Psoas muscle (tissue), 8 donors: ENCODE measurements around the gene TMEM140. TPM values are rescaled to one million over a fixed set of nuclear protein-coding genes. Genes with fewer than 3 reads are reported as not detected.

Source experiments
- ATAC-seq, 4 donors: fragments of 200-7000 bp; cut with Tn5 transposase; one replicate each; pipeline ENCODE4 v1.9.1; 2020; ENCODE audit warnings: moderate library complexity in 3 of 4, mild to moderate bottlenecking in 2 of 4
- DNase-seq, 2 donors: peaks; one replicate each; pipeline ENCODE4 v3.0.0-alpha.2; 2020
- H3K27ac ChIP-seq: fragments of 200-600 bp; one replicate; pipeline ENCODE4 v1.8.0; 2022
- H3K27me3 ChIP-seq, 3 donors: fragments of 200-600 bp in 1 of 3; one replicate each; pipeline versions ENCODE4 v1.6.1 to v1.8.0; 2013 to 2022; ENCODE audit warnings: low read length in 2 of 3, mild to moderate bottlenecking in 2 of 3, moderate library complexity in 1 of 3; ENCODE audit not compliant: insufficient read depth in 3 of 3
- H3K36me3 ChIP-seq, 2 donors: fragments of 200-600 bp in 1 of 2; one replicate each; pipeline versions ENCODE4 v1.6.1 to v1.8.0; 2013 to 2022; ENCODE audit warnings: low read depth in 1 of 2, mild to moderate bottlenecking in 1 of 2, moderate library complexity in 1 of 2; ENCODE audit not compliant: insufficient read depth in 1 of 2
- H3K4me1 ChIP-seq: fragments of 200-600 bp; one replicate; pipeline ENCODE4 v1.8.0; 2022
- H3K4me3 ChIP-seq: fragments of 200-600 bp; one replicate; pipeline ENCODE4 v1.8.0; 2022; ENCODE audit warnings: mild to moderate bottlenecking
- H3K9me3 ChIP-seq: fragments of 200-600 bp; one replicate; pipeline ENCODE4 v1.8.0; 2022
- CTCF ChIP-seq: fragments of 200-600 bp; IDR thresholded peaks from one replicate; pipeline ENCODE4 v1.8.0; 2022; ENCODE audit warnings: antibody characterized with exemption
- WGBS, 3 donors: extraction: QIAGEN DNeasy Blood & Tissue Kit; methylation state at CpG; one replicate each; pipeline versions ENCODE4 v1.1.6 to v1.1.7; 2013; 5-methylcytosine and 5-hydroxymethylcytosine counted together
- intact Hi-C, 2 donors: fragments of 100-400 bp; cut with DNase I; formaldehyde crosslinking; loops; one replicate each; pipeline versions ENCODE4 v1.11.0 to v1.14.2; 2022
- polyA plus RNA-seq, 3 donors: library from polyadenylated mRNA; stranded (reverse); fragments of 200-250 nt; gene quantifications; one replicate each; pipeline ENCODE4 v1.2.3, GENCODE V29; 2013
- total RNA-seq, 4 donors: library from RNA; stranded (reverse); fragmentation: NEBNext Ultra II Directional in 2 of 4; extraction: Animal tissue kit (Norgen Biotek cat#: 25700) in 2 of 4; gene quantifications; one replicate each; pipeline versions ENCODE4 v1.2.1 to v1.2.4, GENCODE V29; 2021 to 2023
- donor health status: healthy with polysubstance abuse.
- donor health status: DM: no; HTN: no; CAD: no; lungs with moderate emphysema.
- donor health status: Bipolar disorder and iron deficiency.
- donor health status: healthy.
- donor health status: DM: yes; HTN: yes; CAD: no.
- donor health status: DM: no; HTN: no; CAD: no.
- donor health status: DM: no; HTN: no; CAD: no.
- donor health status: DM: yes; HTN: yes; CAD: no.

Gene TMEM140
- total and polyA plus RNA-seq, 7 donors = 25.4 to 106 (median 67.0) TPM

- intact Hi-C loops = loop anchor here (10.0 kb wide), 3 partner anchors 178 to 628 kb away; partner anchors contain the start of genes AGBL3 (in 1 of the 2) and AKR1B15 (in 1 of the 2)
- Histone ChIP-seq H3K4me1 (peaks cover 92% of the 10 kb centered on the region), H3K27me3 (no peaks in the 10 kb centered on the region), H3K36me3 (peaks cover 0 to 37% of the 10 kb centered on the region in 2 donors), H3K4me3 (peak overlapping the region; percentile 57), H3K27ac (peak overlapping the region; percentile 100), H3K9me3 (no peaks in the 10 kb centered on the region)
- TF ChIP-seq CTCF = no peak
- DNase-seq (no peak), ATAC-seq (no peak)
- WGBS, 3 donors = 87 to 96% (median 96%) methylated on average over 2 of the region's 2 CpGs
These were observed 14.6 kb downstream of the TMEM140 start for GRCh38 chr7:135162382-135163001.

- peak overlapping the region; percentile 53 for H3K4me3 ChIP-seq
- DNase-seq (peak; percentile 80 to 93), ATAC-seq (peak; percentile 76 to 83 (median 82))
- peaks cover 0 to 47% of the 10 kb centered on the region in 2 donors for H3K36me3 ChIP-seq
- no peaks in the 10 kb centered on the region for H3K27me3 ChIP-seq
- H3K27ac ChIP-seq = peak overlapping the region; percentile 100
- 25 to 48% (median 28%) methylated on average over 18 of the region's 18 CpGs for WGBS, 3 donors
- peaks cover 93% of the 10 kb centered on the region for H3K4me1 ChIP-seq
- peak; percentile 80 for TF ChIP-seq CTCF
- H3K9me3 ChIP-seq = no peaks in the 10 kb centered on the region
- intact Hi-C loops = loop anchor here (2.0 to 10.0 kb wide), 4 partner anchors 16 to 630 kb away; partner anchors contain the start of genes AGBL3 (in 1 of the 2), AKR1B15 (in 1 of the 2) and TMEM140 (in 1 of the 2)
These were observed 16.6 kb downstream of the TMEM140 start for GRCh38 chr7:135164357-135165061.

- DNase-seq (no peak), ATAC-seq (no peak)
- intact Hi-C loops = loop anchor here (2.0 to 10.0 kb wide), 4 partner anchors 17 to 631 kb away; partner anchors contain the start of genes AGBL3 (in 1 of the 2), AKR1B15 (in 1 of the 2) and TMEM140 (in 1 of the 2)
- Histone ChIP-seq H3K27ac (peak overlapping the region; percentile 100), H3K36me3 (peaks cover 0 to 47% of the 10 kb centered on the region in 2 donors), H3K4me1 (peaks cover 80% of the 10 kb centered on the region), H3K4me3 (peak overlapping the region; percentile 53), H3K9me3 (no peaks in the 10 kb centered on the region), H3K27me3 (no peaks in the 10 kb centered on the region)
- TF ChIP-seq CTCF = no peak
- whole genome bisulfite sequencing, 3 donors = 59 to 65% (median 60%) methylated on average over 4 of the region's 4 CpGs
These were observed 18.0 kb downstream of the TMEM140 start for GRCh38 chr7:135165862-135166261.

- Histone ChIP-seq H3K27ac (peak overlapping the region; percentile 100), H3K27me3 (no peaks in the 10 kb centered on the region), H3K4me3 (peak overlapping the region; percentile 53), H3K36me3 (peaks cover 0 to 44% of the 10 kb centered on the region in 2 donors), H3K4me1 (peaks cover 73% of the 10 kb centered on the region), H3K9me3 (no peaks in the 10 kb centered on the region)
- intact Hi-C loops = loop anchor here (10.0 kb wide), 3 partner anchors 182 to 632 kb away; partner anchors contain the start of genes AGBL3 (in 1 of the 2) and AKR1B15 (in 1 of the 2)
- no peak for ATAC-seq
- TF ChIP-seq CTCF = no peak
- WGBS, 3 donors = 67 to 77% (median 72%) methylated on average over 18 of the region's 18 CpGs
- no peak for DNase-seq
These were observed 18.6 kb downstream of the TMEM140 start for GRCh38 chr7:135166338-135166990.
